NCI-H345 (cell line): ENCODE results near the gene GSC2.

Experiments
- DNase-seq: peaks from one replicate; lab custom pipeline; 2025; lab: John Stamatoyannopoulos, UW

Gene GSC2

GRCh38 chr22:19133561-19133960, 16.5 kb downstream of the GSC2 start:
- no peak for DNase-seq

GRCh38 chr22:19132693-19133400, 17.2 kb downstream of the GSC2 start:
- DNase-seq: no peak

GRCh38 chr22:19132153-19132552, 17.9 kb downstream of the GSC2 start:
- no peak for DNase-seq

GRCh38 chr22:19131685-19132015, 18.4 kb downstream of the GSC2 start:
- DNase-seq: no peak

- DNase-seq: no peak
Measured at GRCh38 chr22:19130959-19131684, 19.0 kb downstream of the GSC2 start, which contains the start of gene TSSK2. Gene TSSK2 (plus strand): TSS chr22:19131308. CDS start chr22:19131400, 92 bp downstream.

- no peak for DNase-seq
Measured at GRCh38 chr22:19129871-19130270, 20.2 kb downstream of the GSC2 start.

- DNase-seq: no peak
Measured at GRCh38 chr22:19128946-19129727, 21.0 kb downstream of the GSC2 start.

- DNase-seq: no peak
Measured at GRCh38 chr22:19128009-19128401, 22.1 kb downstream of the GSC2 start.

GRCh38 chr22:19127329-19128008, 22.6 kb downstream of the GSC2 start:
- no peak for DNase-seq

GRCh38 chr22:19126309-19127273, 23.5 kb downstream of the GSC2 start:
- DNase-seq: no peak

- no peak for DNase-seq
Measured at GRCh38 chr22:19125474-19126308, 24.4 kb downstream of the GSC2 start.

- no peak for DNase-seq
Measured at GRCh38 chr22:19125011-19125410, 25.1 kb downstream of the GSC2 start.

GRCh38 chr22:19124377-19124776, 25.7 kb downstream of the GSC2 start:
- no peak for DNase-seq

- no peak for DNase-seq
Measured at GRCh38 chr22:19123936-19124335, 26.2 kb downstream of the GSC2 start.

GRCh38 chr22:19122752-19123492, 27.2 kb downstream of the GSC2 start:
- DNase-seq: no peak

- peak; percentile 93 for DNase-seq
Measured at GRCh38 chr22:19122143-19122751, 27.8 kb downstream of the GSC2 start, which contains the start of gene DGCR2. Gene DGCR2 (minus strand): TSS chr22:19122412. CDS start chr22:19122206, 206 bp downstream.

- DNase-seq: peak; percentile 25
Measured at GRCh38 chr22:19121631-19122142, 28.4 kb downstream of the GSC2 start.

GRCh38 chr22:19120829-19121630, 29.1 kb downstream of the GSC2 start:
- no peak for DNase-seq
